ENCODE measurements around the gene BAG1.
A peak's percentile ranks its signal among the peaks of the same experiment; 100 is the strongest.

BAG1 gene

GRCh38 chr9:33244137-33244784 lies 20.2 kb downstream of the BAG1 start:
- no peak for DNase-seq
- TF ChIP-seq GATA1 (IDR thresholded peaks at IDR 0.05; ENCODE audit: low read depth, low read length), result no peak
- no peak for TF ChIP-seq POLR2A (IDR thresholded peaks at IDR 0.05; ENCODE audit: low read length)

GRCh38 chr9:33242609-33243134 lies 21.8 kb downstream of the BAG1 start:
- no peak for TF ChIP-seq POLR2A (IDR thresholded peaks at IDR 0.05; ENCODE audit: low read length)
- no peak for DNase-seq

- TF ChIP-seq POLR2A (IDR thresholded peaks at IDR 0.05; ENCODE audit: low read length) (no peak), GATA1 (IDR thresholded peaks at IDR 0.05; ENCODE audit: low read depth, low read length) (no peak)
- no peak for DNase-seq
Measured at GRCh38 chr9:33241298-33241697, 23.2 kb downstream of the BAG1 start.

GRCh38 chr9:33239921-33240320 lies 24.6 kb downstream of the BAG1 start, which contains the start of gene SPINK4:
Gene SPINK4 (plus strand): TSS chr9:33240167. CDS start chr9:33240209, 42 bp downstream.
- peak; percentile 69 to 92 for DNase-seq
- TF ChIP-seq GATA1 (IDR thresholded peaks at IDR 0.05; ENCODE audit: low read depth, low read length), result no peak
- no peak for TF ChIP-seq POLR2A (IDR thresholded peaks at IDR 0.05; ENCODE audit: low read length)

- TF ChIP-seq POLR2A (IDR thresholded peaks at IDR 0.05; ENCODE audit: low read length), result no peak
- no peak for TF ChIP-seq GATA1 (IDR thresholded peaks at IDR 0.05; ENCODE audit: low read depth, low read length)
- no peak for DNase-seq
Measured at GRCh38 chr9:33236571-33236970, 27.9 kb downstream of the BAG1 start.

GRCh38 chr9:33234511-33235467 lies 29.7 kb downstream of the BAG1 start:
- TF ChIP-seq POLR2A (IDR thresholded peaks at IDR 0.05; ENCODE audit: low read length) (no peak), GATA1 (IDR thresholded peaks at IDR 0.05; ENCODE audit: low read depth, low read length) (no peak)
- no peak for DNase-seq

- no peak for TF ChIP-seq POLR2A (IDR thresholded peaks at IDR 0.05; ENCODE audit: low read length)
- TF ChIP-seq GATA1 (IDR thresholded peaks at IDR 0.05; ENCODE audit: low read depth, low read length), result no peak
- DNase-seq, result peak; percentile 36 to 64
Measured at GRCh38 chr9:33233626-33234342, 30.7 kb downstream of the BAG1 start.

GRCh38 chr9:33232815-33233214 lies 31.7 kb downstream of the BAG1 start:
- TF ChIP-seq GATA1 (IDR thresholded peaks at IDR 0.05; ENCODE audit: low read depth, low read length) (no peak), POLR2A (IDR thresholded peaks at IDR 0.05; ENCODE audit: low read length) (no peak)
- no peak for DNase-seq

GRCh38 chr9:33231623-33231942 lies 32.9 kb downstream of the BAG1 start:
- DNase-seq, result no peak
- TF ChIP-seq POLR2A (IDR thresholded peaks at IDR 0.05; ENCODE audit: low read length), result no peak
- no peak for TF ChIP-seq GATA1 (IDR thresholded peaks at IDR 0.05; ENCODE audit: low read depth, low read length)

- no peak for TF ChIP-seq POLR2A (IDR thresholded peaks at IDR 0.05; ENCODE audit: low read length)
- no peak for TF ChIP-seq GATA1 (IDR thresholded peaks at IDR 0.05; ENCODE audit: low read depth, low read length)
- no peak for DNase-seq
Measured at GRCh38 chr9:33230756-33231622, 33.5 kb downstream of the BAG1 start.

GRCh38 chr9:33229359-33230114 lies 35.0 kb downstream of the BAG1 start:
- TF ChIP-seq POLR2A (IDR thresholded peaks at IDR 0.05; ENCODE audit: low read length), result no peak
- TF ChIP-seq GATA1 (IDR thresholded peaks at IDR 0.05; ENCODE audit: low read depth, low read length), result no peak
- DNase-seq, result no peak

- DNase-seq, result no peak
- TF ChIP-seq GATA1 (IDR thresholded peaks at IDR 0.05; ENCODE audit: low read depth, low read length), result no peak
- no peak for TF ChIP-seq POLR2A (IDR thresholded peaks at IDR 0.05; ENCODE audit: low read length)
Measured at GRCh38 chr9:33228606-33229005, 35.9 kb downstream of the BAG1 start.
